KOPT-K1 (cell line): Measurements from ENCODE around the gene ARMH3.
"Not testable (repeated sequence)": the region's sequence is repeated elsewhere in the genome, so short reads cannot be mapped to it uniquely, and the experiment has no call there.

Source experiments
- H3K27ac ChIP-seq: fragments of 200-600 bp; sonication (generic); 2 replicates; pipeline ENCODE4 v1.5.1; 2016; ENCODE audit warnings: antibody characterized with exemption, mild to moderate bottlenecking, low read depth, low read length; ENCODE audit not compliant: poor library complexity, severe bottlenecking
- H3K36me3 ChIP-seq: fragments of 200-600 bp; sonication (generic); 2 replicates; pipeline ENCODE4 v1.5.1; 2017; ENCODE audit warnings: antibody characterized with exemption, mild to moderate bottlenecking, low read length, moderate library complexity; ENCODE audit not compliant: insufficient read depth
- H3K9me3 ChIP-seq: fragments of 200-600 bp; sonication (generic); 2 replicates; pipeline ENCODE4 v1.5.1; 2017; ENCODE audit warnings: antibody characterized with exemption, low read length, mild to moderate bottlenecking; ENCODE audit not compliant: insufficient read depth, poor library complexity, severe bottlenecking

ARMH3 gene

DNA sequence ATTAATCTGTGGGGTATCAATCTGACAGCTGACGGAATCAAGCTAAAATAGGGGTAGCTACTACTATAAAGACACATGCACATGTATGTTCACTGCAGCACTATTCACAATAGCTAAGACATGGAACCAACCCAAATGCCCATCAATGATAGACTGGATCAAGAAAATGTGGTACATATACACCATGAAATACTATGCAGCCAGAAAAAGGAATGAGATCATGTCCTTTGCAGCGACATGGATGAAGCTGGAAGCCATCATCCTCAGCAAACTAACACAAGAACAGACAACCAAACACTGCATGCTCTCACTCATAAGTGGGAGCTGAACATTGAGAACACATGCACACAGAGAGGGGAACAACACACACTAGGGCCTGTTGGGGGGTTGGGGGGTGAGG, 75.3 kb downstream of the ARMH3 start:
- H3K9me3 ChIP-seq, H3K27ac ChIP-seq: not testable (repeated sequence)
- peaks cover 18% of the 10 kb centered on the region; the same call in 1 of the 2 replicates for H3K36me3 ChIP-seq

DNA sequence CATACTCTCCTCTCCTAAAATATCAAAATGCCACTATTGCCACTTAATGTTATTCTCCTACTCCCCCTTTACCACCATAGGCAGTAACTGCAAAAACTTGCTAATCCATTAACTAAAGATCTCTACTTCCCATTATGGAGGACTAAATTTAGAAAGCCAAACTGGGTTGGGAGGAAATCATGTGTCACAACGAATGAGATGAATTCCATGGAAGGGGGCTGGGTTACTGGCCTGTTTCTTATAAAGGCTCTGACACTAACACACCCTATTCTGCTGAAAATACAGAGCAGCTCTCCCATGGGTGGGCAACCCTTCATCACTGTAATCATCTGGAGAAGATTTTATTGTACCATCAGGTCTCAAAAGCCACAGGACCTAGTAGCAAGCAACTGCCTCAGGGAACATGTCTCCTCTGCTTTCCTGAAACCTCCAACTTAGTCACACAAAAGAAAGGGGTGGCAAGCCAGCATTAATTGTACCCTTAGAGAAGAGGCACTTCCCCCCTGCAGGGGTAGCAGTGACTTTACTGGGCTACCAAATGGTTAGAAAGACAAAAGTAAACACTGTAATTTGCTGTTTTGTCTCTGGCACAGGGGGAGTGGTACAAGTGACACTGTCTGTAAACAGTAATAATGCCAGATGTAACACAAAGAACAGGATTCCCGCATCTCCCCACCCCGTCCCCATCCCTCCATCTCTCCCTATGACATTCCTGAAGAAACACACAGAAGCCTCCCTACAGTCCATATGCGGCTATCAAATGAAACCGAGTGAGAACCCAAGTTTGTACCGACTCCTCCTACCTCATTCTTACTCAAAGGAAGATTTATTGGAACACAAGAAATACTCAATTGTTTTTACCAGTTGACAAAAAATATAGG, 81.6 kb downstream of the ARMH3 start:
- H3K27ac ChIP-seq = peak overlapping the region; percentile 59

DNA sequence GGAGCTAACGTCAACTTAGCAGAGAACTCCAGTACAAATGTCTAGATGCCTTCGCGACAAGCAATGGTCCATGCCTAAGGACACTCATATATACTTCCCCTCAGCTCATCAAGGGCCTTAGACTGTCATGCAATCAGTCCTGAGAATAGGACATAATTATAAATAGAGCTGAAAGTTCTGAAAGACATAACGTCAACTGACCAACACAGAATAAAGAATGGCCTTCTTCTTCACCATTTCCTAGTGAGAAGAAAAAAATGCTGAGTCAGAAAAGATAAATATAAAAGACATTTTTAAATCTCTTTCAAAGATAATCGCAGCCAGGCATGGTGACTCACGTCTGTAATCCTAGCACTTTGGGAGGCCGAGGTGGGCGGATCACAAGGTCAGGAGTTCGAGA, 83.2 kb downstream of the ARMH3 start:
- no peaks in the 10 kb centered on the region for H3K9me3 ChIP-seq
- peaks cover 39% of the 10 kb centered on the region for H3K36me3 ChIP-seq
- H3K27ac ChIP-seq = no peak overlapping the region

More for the DNA sequence above, 81.6 kb downstream of the ARMH3 start:
- Histone ChIP-seq H3K36me3 (peaks cover 39% of the 10 kb centered on the region), H3K9me3 (no peaks in the 10 kb centered on the region)

DNA sequence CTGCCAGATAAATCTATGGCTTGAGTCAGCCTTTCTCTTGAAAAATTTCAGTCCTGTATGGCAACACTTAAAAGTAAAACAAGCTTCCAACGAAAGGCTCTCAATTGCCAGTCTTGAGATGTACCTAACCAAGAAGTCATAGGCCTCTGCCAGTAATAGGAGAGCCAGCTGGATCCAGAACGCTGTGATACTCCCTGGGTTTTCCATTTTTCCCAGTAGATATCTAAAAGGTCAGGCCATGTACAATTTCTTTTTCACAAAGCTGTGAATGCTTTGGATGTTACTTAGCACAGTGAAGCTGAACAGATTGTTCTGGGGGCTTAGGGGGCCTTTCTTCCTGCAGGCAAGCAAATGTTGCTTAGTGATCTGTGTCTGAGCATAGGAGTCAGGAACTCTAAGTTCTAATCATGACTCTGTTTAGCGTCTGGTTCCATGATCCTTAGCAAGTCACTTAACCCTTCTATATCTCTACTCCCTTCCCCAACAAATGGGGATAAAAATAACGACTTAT, 86.5 kb downstream of the ARMH3 start:
- H3K27ac ChIP-seq = peak overlapping the region; percentile 6
- H3K9me3 ChIP-seq = no peaks in the 10 kb centered on the region

DNA sequence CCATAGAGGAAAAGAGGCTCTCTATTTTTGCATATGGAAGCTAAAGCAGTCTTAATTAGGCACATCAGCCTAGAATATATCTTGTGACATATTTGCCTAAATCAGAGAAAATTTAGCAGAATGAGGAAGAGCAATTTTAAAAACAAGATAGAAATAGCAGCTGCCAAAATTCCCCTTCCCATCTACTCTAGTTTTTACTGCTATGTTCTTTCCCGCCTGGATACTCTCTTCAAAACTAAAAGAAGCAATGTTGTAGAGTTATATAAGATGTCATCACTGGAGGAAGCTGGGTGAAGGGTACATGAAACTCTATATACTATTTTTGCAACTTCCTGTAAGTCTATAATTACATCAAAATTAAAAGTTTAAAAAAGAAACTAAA, 87.0 kb downstream of the ARMH3 start:
- Histone ChIP-seq H3K27ac (no peak overlapping the region), H3K36me3 (peaks cover 32% of the 10 kb centered on the region), H3K9me3 (no peaks in the 10 kb centered on the region)

More for the DNA sequence above, 86.5 kb downstream of the ARMH3 start:
- peaks cover 35% of the 10 kb centered on the region for H3K36me3 ChIP-seq

DNA sequence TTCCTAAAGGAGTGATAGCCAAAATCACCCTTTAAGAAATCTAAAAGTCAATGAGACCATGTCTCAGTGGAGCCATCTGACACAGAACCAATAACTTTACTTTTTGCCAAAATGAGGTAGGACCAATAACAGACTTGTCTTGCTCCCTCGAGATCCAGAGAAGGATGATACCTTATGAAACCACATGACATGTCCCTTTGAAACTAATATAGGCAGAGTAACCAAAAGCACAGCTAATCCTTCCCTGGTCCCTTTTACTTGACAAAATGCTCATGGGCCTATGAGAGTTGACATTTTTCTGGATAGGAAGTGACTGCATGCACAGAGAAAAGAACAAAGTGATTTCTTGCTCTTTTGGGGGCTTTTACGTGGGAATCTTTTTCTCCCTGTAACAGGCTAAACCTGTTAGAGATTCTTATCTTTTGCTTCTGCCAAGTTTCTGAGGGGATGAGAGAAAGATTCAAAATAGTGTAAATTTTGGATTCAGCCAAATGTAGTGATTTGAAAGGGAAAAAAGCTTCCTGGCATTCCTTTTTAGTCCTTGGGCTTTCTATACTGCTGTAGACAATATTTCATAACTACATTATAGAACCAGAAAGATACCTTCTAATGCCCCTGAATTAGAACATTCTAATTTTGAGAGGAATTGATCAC, 87.6 kb downstream of the ARMH3 start:
- Histone ChIP-seq H3K27ac (no peak overlapping the region), H3K36me3 (peaks cover 32% of the 10 kb centered on the region), H3K9me3 (no peaks in the 10 kb centered on the region)

DNA sequence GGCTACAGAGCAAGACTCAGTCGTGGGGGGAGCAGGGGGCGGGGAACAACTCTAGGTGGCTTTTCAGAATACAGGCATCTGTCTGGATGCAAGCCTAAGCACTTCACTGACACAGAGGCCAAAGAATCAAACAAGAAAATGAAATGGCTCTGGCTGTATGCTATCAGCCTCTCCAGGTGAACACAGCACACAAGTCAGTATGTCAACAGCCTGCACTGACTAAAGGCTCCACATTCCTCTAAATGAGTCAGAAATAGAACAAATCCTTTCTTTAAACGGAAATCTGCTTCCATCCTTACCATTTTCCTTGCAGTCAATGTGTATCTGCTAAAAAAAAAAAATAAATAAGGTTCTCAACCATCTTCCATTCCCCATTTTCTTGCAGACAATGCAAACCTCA, 88.3 kb downstream of the ARMH3 start:
- H3K36me3 ChIP-seq = peaks cover 29% of the 10 kb centered on the region
- H3K27ac ChIP-seq = no peak overlapping the region
- no peaks in the 10 kb centered on the region for H3K9me3 ChIP-seq

DNA sequence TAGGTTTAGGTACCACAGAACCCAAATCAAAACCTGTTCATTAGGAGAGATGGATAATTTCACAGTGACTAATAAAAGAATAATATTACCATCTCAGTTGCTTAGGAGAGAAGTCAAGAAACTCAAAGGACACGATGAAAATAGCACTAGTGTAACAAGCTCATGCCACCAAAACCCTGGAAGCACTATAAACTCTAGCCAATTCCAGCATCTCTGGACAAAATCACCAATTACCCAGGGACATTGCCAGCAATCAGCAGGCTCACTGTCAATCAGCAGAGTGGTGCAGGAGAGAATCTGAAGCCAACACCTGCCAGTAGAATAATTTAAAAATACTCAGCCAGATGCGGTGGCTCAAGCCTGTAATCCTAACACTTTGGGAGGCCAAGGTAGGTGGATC, 88.9 kb downstream of the ARMH3 start:
- Histone ChIP-seq H3K36me3 (peaks cover 23% of the 10 kb centered on the region), H3K27ac (no peak overlapping the region), H3K9me3 (no peaks in the 10 kb centered on the region)

DNA sequence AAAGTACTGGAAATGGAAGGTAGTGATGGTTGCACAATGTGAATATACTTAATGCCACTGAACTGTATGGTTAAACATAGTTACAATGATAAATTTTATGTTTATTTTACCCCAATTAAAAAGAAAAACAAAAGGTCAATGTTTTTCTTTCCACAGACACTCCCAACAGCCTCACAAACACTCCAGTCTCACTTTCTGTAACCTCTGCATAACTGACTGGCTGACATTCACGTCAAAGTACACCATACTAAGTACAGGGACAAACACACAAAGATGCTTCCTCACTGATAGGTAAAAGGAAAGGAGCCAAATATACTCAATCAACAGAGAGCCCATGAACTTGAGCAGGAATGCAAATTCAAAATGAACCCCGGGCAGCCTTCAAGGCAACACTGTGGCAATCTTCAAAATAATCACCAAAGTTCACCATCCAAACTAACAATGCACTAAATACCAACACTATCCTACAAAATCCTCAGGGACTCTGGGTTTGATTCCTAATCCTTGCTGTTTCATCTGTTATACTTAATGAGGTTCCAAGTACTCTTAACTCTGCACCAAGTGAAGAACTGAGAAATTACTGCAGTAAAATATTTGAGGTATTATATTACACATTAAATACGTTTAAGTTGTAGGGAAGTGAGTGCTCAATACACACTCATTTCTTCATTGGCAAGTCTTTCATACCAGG, 90.8 kb downstream of the ARMH3 start:
- H3K9me3 ChIP-seq = no peaks in the 10 kb centered on the region
- no peak overlapping the region for H3K27ac ChIP-seq
- peaks cover 13% of the 10 kb centered on the region for H3K36me3 ChIP-seq

DNA sequence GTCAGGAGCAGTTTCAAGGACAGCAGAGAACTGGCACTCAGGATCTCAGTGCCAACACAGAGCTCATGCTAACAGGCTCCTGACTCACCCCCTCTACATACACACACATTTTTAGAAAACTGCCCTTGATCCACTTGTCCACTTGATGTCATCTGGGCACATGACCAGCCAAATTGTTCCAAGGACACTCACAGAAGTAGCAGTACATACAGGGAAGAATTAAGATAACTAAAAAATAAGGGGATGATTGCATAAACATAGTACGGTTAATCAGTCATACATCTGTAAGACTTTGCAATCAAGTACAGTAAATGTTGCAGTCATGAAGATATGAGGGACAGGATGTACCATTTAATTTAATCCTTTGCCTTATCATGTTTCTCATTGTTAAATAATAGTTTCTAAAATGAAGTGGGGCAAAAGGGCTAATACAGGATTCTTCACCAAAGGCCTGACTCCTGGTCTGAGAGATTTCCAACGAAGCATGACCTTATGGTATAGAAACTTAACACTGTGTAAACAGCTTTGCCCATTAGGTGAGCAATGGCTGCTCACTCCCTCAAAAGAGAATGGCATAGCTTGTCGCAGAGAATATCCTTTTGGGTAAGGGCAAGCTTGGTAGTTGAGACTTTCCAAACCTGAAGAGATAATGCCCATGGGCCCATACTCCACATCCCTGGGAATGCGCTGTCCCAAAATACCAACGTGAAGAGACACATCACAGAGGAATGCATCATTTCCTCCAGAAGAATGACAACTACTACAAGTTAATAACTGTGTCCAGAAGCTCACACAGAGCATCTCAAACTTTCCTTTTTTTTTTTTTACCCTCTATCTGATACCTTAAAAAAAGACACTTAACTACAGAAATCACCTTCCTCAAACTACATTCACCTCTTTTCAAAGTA, 94.1 kb downstream of the ARMH3 start:
- no peak overlapping the region for H3K27ac ChIP-seq
- peaks cover 16% of the 10 kb centered on the region; the same call in 1 of the 2 replicates for H3K36me3 ChIP-seq

DNA sequence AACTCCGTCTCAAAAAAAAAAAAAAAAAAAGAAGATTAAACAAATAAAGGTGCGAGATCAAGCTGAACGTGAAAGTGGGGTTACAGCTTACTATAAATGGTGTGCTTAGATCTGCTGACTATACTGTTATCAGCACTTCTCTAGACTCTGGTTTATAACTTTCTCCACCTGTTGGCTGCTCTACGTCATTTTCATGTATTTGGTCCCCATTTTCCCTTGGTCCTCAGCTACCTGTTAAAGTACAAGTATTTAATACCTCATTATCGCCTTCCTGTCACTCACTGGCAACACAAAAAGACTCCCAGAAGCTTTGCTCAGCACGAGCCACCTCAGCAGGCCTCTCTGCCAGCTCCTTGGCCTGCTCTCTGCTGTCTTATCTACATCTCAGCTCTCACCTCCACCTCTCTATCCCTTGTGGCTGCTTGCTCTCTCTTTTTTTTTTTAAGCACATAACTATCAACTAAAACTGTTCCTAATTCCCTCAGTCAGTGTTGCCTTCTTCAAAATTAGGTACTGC, 95.0 kb downstream of the ARMH3 start:
- no peaks in the 10 kb centered on the region for H3K9me3 ChIP-seq
- no peak overlapping the region for H3K27ac ChIP-seq
- H3K36me3 ChIP-seq = peaks cover 18% of the 10 kb centered on the region

More for the DNA sequence above, 94.1 kb downstream of the ARMH3 start:
- no peaks in the 10 kb centered on the region for H3K9me3 ChIP-seq

DNA sequence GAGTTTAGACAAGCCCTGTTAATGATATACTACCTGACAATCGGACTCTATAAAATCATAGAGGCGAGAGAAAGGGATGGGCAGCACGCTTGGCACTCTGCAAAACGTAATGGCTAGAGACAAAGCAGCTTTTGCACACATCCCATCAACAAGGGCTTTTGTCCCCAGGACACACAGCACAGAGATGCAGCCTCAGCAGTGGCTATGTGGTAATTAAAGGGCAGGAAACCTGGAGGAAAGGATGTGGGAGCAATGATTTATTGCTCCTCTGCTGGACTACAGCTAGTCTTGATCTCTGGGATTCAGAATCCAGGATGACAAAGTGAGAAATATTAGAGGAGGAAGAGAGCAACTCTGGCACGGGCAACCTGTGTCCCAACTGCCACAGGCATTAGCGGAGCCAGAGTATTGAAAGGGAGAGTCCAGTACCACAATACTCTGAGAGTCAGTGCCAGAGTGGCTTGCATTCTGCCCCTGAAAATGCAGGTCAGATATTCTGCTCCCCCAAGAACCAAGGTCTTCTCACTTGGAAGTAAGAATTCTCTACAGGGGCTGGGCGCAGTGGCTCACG, 96.5 kb downstream of the ARMH3 start:
- no peaks in the 10 kb centered on the region for H3K9me3 ChIP-seq
- H3K27ac ChIP-seq = no peak overlapping the region
- peaks cover 34% of the 10 kb centered on the region for H3K36me3 ChIP-seq

DNA sequence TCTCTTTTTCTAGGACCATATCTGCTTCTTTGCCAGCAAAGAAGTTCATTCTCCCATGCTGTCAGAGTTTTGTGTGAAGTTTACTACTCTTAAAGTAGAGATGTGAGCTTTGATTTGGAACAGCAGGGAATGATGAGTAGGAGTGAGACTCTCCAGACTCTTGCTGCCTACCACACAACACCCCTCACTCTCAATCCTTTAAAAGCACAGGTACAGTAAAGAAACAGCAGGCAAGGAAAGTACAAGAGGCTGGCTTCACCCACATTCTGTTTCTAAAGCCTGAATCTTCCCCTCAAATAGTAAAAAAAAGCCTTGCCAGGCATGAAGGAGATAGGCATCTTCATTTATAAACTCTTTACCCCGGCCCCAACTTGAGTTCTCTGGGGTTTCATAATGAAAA, 97.3 kb downstream of the ARMH3 start:
- peaks cover 41% of the 10 kb centered on the region for H3K36me3 ChIP-seq
- no peaks in the 10 kb centered on the region for H3K9me3 ChIP-seq
- no peak overlapping the region for H3K27ac ChIP-seq

DNA sequence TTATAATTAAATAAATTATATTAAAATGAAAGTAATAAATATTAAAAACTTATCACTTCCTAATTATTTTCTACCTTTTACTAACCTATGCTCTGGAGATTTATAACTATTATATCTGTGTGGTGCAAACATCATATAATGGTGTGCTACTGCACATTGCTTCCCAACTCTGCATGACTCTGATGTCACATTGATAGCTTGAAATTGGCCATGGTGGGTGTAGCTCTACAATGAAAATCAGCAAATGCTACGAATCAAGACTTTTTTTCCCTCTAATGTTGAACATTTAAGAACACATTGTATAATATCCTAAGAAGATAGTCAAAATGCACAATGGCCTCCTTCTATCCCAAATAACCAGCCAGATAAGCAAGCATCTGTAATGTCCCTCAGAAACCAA, 99.1 kb downstream of the ARMH3 start:
- peaks cover 59% of the 10 kb centered on the region for H3K36me3 ChIP-seq
- H3K27ac ChIP-seq = no peak overlapping the region
- no peaks in the 10 kb centered on the region for H3K9me3 ChIP-seq
